GM21619 (cell line): ENCODE data around the gene MYH11.
"Not testable (repeated sequence)": the region's sequence is repeated elsewhere in the genome, so short reads cannot be mapped to it uniquely, and the experiment has no call there.

Experiments
- ATAC-seq: cut with Tn5 transposase; IDR thresholded peaks from one replicate; pipeline ENCODE4 v1.9.1; 2021; ENCODE audit not compliant: unreplicated experiment

MYH11 gene

GRCh38 chr16:15811481-15812400, 45.1 kb downstream of the MYH11 start:
- no peak for ATAC-seq

- ATAC-seq = no peak
Observed at GRCh38 chr16:15810949-15811348, 45.9 kb downstream of the MYH11 start.

GRCh38 chr16:15810411-15810810, 46.4 kb downstream of the MYH11 start:
- ATAC-seq = no peak

GRCh38 chr16:15809297-15809696, 47.5 kb downstream of the MYH11 start:
- not testable (repeated sequence) for ATAC-seq

- no peak for ATAC-seq
Observed at GRCh38 chr16:15808071-15808470, 48.8 kb downstream of the MYH11 start.

- ATAC-seq = no peak
Observed at GRCh38 chr16:15807603-15808009, 49.2 kb downstream of the MYH11 start.

GRCh38 chr16:15803618-15804017, 53.2 kb downstream of the MYH11 start:
- no peak for ATAC-seq

GRCh38 chr16:15799851-15800495, 56.9 kb downstream of the MYH11 start:
- no peak for ATAC-seq

GRCh38 chr16:15798671-15799070, 58.2 kb downstream of the MYH11 start:
- ATAC-seq = no peak

- ATAC-seq = no peak
Observed at GRCh38 chr16:15796885-15797284, 59.9 kb downstream of the MYH11 start.

GRCh38 chr16:15795615-15796014, 61.2 kb downstream of the MYH11 start:
- ATAC-seq = no peak

GRCh38 chr16:15792563-15792971, 64.3 kb downstream of the MYH11 start:
- no peak for ATAC-seq

GRCh38 chr16:15790458-15790857, 66.4 kb downstream of the MYH11 start:
- ATAC-seq = no peak

- ATAC-seq = not testable (repeated sequence)
Observed at GRCh38 chr16:15789816-15790215, 67.0 kb downstream of the MYH11 start.

- no peak for ATAC-seq
Observed at GRCh38 chr16:15788846-15789239, 68.0 kb downstream of the MYH11 start.

- no peak for ATAC-seq
Observed at GRCh38 chr16:15786501-15786900, 70.3 kb downstream of the MYH11 start.

- ATAC-seq = no peak
Observed at GRCh38 chr16:15785386-15786059, 71.3 kb downstream of the MYH11 start.

GRCh38 chr16:15783985-15784384, 72.8 kb downstream of the MYH11 start:
- no peak for ATAC-seq

GRCh38 chr16:15782573-15783365, 74.1 kb downstream of the MYH11 start:
- no peak for ATAC-seq

GRCh38 chr16:15781650-15782049, 75.2 kb downstream of the MYH11 start:
- ATAC-seq = no peak

- ATAC-seq = no peak
Observed at GRCh38 chr16:15780805-15781204, 76.0 kb downstream of the MYH11 start.
